ENCODE measurements around the gene IFIT1.

DNA sequence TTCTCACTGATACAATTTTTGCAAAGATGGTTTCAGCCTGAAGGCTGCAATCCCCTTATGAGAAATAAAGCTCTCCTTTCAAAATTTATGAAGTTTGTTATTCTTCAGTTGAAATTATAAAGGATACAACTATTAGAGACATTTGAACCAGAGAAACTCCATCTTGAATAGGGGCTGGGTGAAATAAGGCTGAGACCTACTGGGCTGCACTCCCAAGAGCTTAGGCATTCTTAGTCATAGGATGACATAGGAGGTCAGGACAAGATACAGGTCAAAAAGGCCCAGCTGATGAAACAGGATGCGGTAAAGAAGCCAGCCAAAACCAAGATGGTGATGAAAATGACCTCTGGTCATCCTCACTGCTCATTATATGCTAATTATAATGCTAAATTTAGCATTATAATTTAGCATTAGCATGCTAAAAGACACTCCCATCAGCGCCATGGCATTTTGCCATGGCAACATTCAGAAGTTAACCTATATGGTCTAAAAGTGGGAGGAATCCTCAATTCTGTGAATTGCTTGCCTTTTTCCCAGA lies 37.0 kb upstream of the IFIT1 start:
- TF ChIP-seq POLR2A (IDR thresholded peaks at IDR 0.05; ENCODE audit: low read length) (no peak), GATA1 (IDR thresholded peaks at IDR 0.05; ENCODE audit: low read depth, low read length) (no peak)
